GM18873 (cell line): Measurements from ENCODE around the gene LRRC27.
"Not testable (repeated sequence)": the region's sequence is repeated elsewhere in the genome, so short reads cannot be mapped to it uniquely, and the experiment has no call there.

ENCODE experiments used
- ATAC-seq: cut with Tn5 transposase; IDR thresholded peaks from one replicate; pipeline ENCODE4 v1.9.1; 2021; ENCODE audit warnings: mild to moderate bottlenecking, moderate library complexity, moderate number of reproducible peaks; ENCODE audit not compliant: unreplicated experiment, low FRiP score

Gene LRRC27

GRCh38 chr10:132335189-132336063 lies 3.4 kb downstream of the LRRC27 start:
- no peak for ATAC-seq

GRCh38 chr10:132336064-132336746 lies 4.2 kb downstream of the LRRC27 start:
- ATAC-seq, result no peak

- ATAC-seq, result no peak
Observed at GRCh38 chr10:132336919-132337407, 5.0 kb downstream of the LRRC27 start.

GRCh38 chr10:132337854-132338253 lies 5.9 kb downstream of the LRRC27 start:
- not testable (repeated sequence) for ATAC-seq

GRCh38 chr10:132338876-132339275 lies 6.9 kb downstream of the LRRC27 start:
- no peak for ATAC-seq

- no peak for ATAC-seq
Observed at GRCh38 chr10:132339276-132339675, 7.3 kb downstream of the LRRC27 start.

GRCh38 chr10:132341017-132341416 lies 9.0 kb downstream of the LRRC27 start:
- ATAC-seq, result no peak

- no peak for ATAC-seq
Observed at GRCh38 chr10:132341781-132342180, 9.8 kb downstream of the LRRC27 start.

- ATAC-seq, result no peak
Observed at GRCh38 chr10:132342553-132342952, 10.6 kb downstream of the LRRC27 start.

GRCh38 chr10:132344386-132344785 lies 12.4 kb downstream of the LRRC27 start:
- no peak for ATAC-seq

GRCh38 chr10:132345345-132345744 lies 13.4 kb downstream of the LRRC27 start:
- ATAC-seq, result no peak

GRCh38 chr10:132346806-132347205 lies 14.8 kb downstream of the LRRC27 start:
- ATAC-seq, result no peak

GRCh38 chr10:132347211-132347930 lies 15.4 kb downstream of the LRRC27 start:
- no peak for ATAC-seq

GRCh38 chr10:132347931-132348267 lies 15.9 kb downstream of the LRRC27 start:
- ATAC-seq, result no peak

GRCh38 chr10:132349766-132350165 lies 17.8 kb downstream of the LRRC27 start:
- no peak for ATAC-seq

- ATAC-seq, result no peak
Observed at GRCh38 chr10:132350391-132350790, 18.4 kb downstream of the LRRC27 start.

- no peak for ATAC-seq
Observed at GRCh38 chr10:132350946-132351345, 19.0 kb downstream of the LRRC27 start.

GRCh38 chr10:132351611-132352010 lies 19.6 kb downstream of the LRRC27 start:
- no peak for ATAC-seq

- ATAC-seq, result not testable (repeated sequence)
Observed at GRCh38 chr10:132352462-132353308, 20.7 kb downstream of the LRRC27 start.
